Measurements from ENCODE around the gene SAMD1. TPM values are rescaled to one million over a fixed set of nuclear protein-coding genes. Genes with fewer than 3 reads are reported as not detected.

The SAMD1 gene
- total RNA-seq, 1 donor from 2014 or later, result 55.9 TPM

- Mint-ChIP-seq H3K4me1 (ENCODE audit: unreplicated experiment) (peaks cover 28% of the 10 kb centered on the region), H3K27ac (peak overlapping the region; percentile 81), H3K4me3 (peak overlapping the region; percentile 97), H3K9me3 (no peaks in the 10 kb centered on the region), H3K27me3 (no peaks in the 10 kb centered on the region), H3K36me3 (no peaks in the 10 kb centered on the region)
- DNase-seq (ENCODE audit: extremely low spot score, unreplicated experiment), result no peak
- no peak for TF ChIP-seq CTCF (conservative IDR thresholded peaks at IDR 0.05)
Measured at GRCh38 chr19:14116525-14116917, 26.0 kb upstream of the SAMD1 start.

GRCh38 chr19:14115756-14116155 lies 25.2 kb upstream of the SAMD1 start:
- no peak for DNase-seq (ENCODE audit: extremely low spot score, unreplicated experiment)
- Mint-ChIP-seq H3K27me3 (no peaks in the 10 kb centered on the region), H3K9me3 (no peaks in the 10 kb centered on the region), H3K36me3 (no peaks in the 10 kb centered on the region), H3K4me3 (peak overlapping the region; percentile 97), H3K27ac (peak overlapping the region; percentile 18), H3K4me1 (ENCODE audit: unreplicated experiment) (peaks cover 28% of the 10 kb centered on the region)
- no peak for TF ChIP-seq CTCF (conservative IDR thresholded peaks at IDR 0.05)

GRCh38 chr19:14114854-14115253 lies 24.3 kb upstream of the SAMD1 start:
- Mint-ChIP-seq H3K27me3 (no peaks in the 10 kb centered on the region), H3K9me3 (no peaks in the 10 kb centered on the region), H3K36me3 (no peaks in the 10 kb centered on the region), H3K4me1 (ENCODE audit: unreplicated experiment) (peaks cover 28% of the 10 kb centered on the region), H3K27ac (no peak overlapping the region), H3K4me3 (no peak overlapping the region)
- no peak for DNase-seq (ENCODE audit: extremely low spot score, unreplicated experiment)
- TF ChIP-seq CTCF (conservative IDR thresholded peaks at IDR 0.05), result peak; percentile 62

- no peak overlapping the region for H3K27ac Mint-ChIP-seq
- no peaks in the 10 kb centered on the region for H3K9me3 Mint-ChIP-seq
- no peaks in the 10 kb centered on the region for H3K27me3 Mint-ChIP-seq
- DNase-seq (ENCODE audit: extremely low spot score, unreplicated experiment), result no peak
- H3K4me1 Mint-ChIP-seq (ENCODE audit: unreplicated experiment), result peaks cover 28% of the 10 kb centered on the region
- no peak overlapping the region for H3K4me3 Mint-ChIP-seq
- H3K36me3 Mint-ChIP-seq, result no peaks in the 10 kb centered on the region
- no peak for TF ChIP-seq CTCF (conservative IDR thresholded peaks at IDR 0.05)
Measured at GRCh38 chr19:14114439-14114838, 23.9 kb upstream of the SAMD1 start.

- Mint-ChIP-seq H3K27ac (no peak overlapping the region), H3K27me3 (no peaks in the 10 kb centered on the region), H3K36me3 (no peaks in the 10 kb centered on the region), H3K4me1 (ENCODE audit: unreplicated experiment) (peaks cover 24% of the 10 kb centered on the region), H3K4me3 (no peak overlapping the region), H3K9me3 (no peaks in the 10 kb centered on the region)
- no peak for DNase-seq (ENCODE audit: extremely low spot score, unreplicated experiment)
- peak; percentile 60 for TF ChIP-seq CTCF (conservative IDR thresholded peaks at IDR 0.05)
Measured at GRCh38 chr19:14113762-14114414, 23.3 kb upstream of the SAMD1 start.
